ENCODE measurements around the gene ARID1A. TPM values are rescaled to one million over a fixed set of nuclear protein-coding genes. Genes with fewer than 3 reads are reported as not detected.
A peak's percentile ranks its signal among the peaks of the same experiment; 100 is the strongest.

The ARID1A gene
- polyA plus RNA-seq, 3 donors, result 6.6 to 84.4 (median 9.5) TPM

DNA sequence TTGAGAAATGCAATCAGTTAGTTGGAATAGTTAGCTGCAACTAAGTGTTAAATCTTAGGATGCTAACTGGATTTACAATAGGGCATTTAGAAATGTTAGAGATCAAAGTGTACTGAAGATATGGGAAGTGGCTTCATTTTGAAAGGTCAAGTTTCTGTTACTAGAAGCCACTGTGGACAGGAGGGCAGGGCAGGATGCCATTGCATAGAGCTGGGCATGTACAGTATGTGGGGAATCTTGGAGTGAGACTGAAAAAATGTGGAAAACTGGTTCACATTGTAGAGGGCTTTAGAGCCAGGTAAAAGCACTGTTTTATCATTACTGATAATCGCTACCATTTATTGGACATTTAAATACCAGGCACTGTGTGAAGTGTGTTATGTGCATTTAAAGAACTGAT, 31.0 kb downstream of the ARID1A start:
- Histone ChIP-seq H3K9ac (ENCODE audit: insufficient read depth, low read length, poor library complexity, severe bottlenecking) (no peak overlapping the region), H3K27me3 (ENCODE audit: control insufficient read depth in 2 of 2, insufficient read depth in 2 of 2, low read length in 2 of 2) (no peaks in the 10 kb centered on the region), H4K20me1 (ENCODE audit: insufficient read depth, low read length) (peaks cover 100% of the 10 kb centered on the region), H3K4me2 (replicated peaks; ENCODE audit: extremely low read depth, low read length, poor library complexity, severe bottlenecking) (no peak overlapping the region), H2AFZ (ENCODE audit: insufficient read depth, low read depth, low read length, poor library complexity, severe bottlenecking) (no peak overlapping the region), H3K4me3 (replicated peaks in 1 of 3; ENCODE audit: low read depth in 2 of 3, low read length in 3 of 3) (no peak overlapping the region), H3K9me3 (replicated peaks in 1 of 2; ENCODE audit: control insufficient read depth in 1 of 2, insufficient read depth in 1 of 2, low read length in 2 of 2) (no peaks in the 10 kb centered on the region), H3K36me3 (replicated peaks in 1 of 2; ENCODE audit: control insufficient read depth in 1 of 2, insufficient read depth in 2 of 2, low read length in 2 of 2) (peaks cover 26 to 37% of the 10 kb centered on the region in 2 donors), H3K4me1 (ENCODE audit: control insufficient read depth in 1 of 2, insufficient read depth in 2 of 2, low read length in 2 of 2) (peaks cover 30 to 31% of the 10 kb centered on the region in 2 donors), H3K79me2 (ENCODE audit: insufficient read depth, low read length) (peaks cover 100% of the 10 kb centered on the region), H3K27ac (ENCODE audit: low read depth in 1 of 2, low read length in 2 of 2) (peak overlapping the region in 1 of 2 donors; percentile 43)
- no CpG with 5 or more reads among the region's 1 CpG for WGBS (ENCODE audit: insufficient coverage)
- Mint-ChIP-seq H3K27me3 (ENCODE audit: low read depth in 3 of 3) (no peaks in the 10 kb centered on the region), H3K27ac (peak overlapping the region in 4 of 7 donors; percentile 5 to 70 (median 56)), H3K36me3 (peaks cover 25 to 28% of the 10 kb centered on the region in 2 donors), H3K4me3 (no peak overlapping the region), H3K4me1 (peaks cover 53% of the 10 kb centered on the region), H3K9me3 (no peaks in the 10 kb centered on the region)
- TF ChIP-seq, protein P1, sequence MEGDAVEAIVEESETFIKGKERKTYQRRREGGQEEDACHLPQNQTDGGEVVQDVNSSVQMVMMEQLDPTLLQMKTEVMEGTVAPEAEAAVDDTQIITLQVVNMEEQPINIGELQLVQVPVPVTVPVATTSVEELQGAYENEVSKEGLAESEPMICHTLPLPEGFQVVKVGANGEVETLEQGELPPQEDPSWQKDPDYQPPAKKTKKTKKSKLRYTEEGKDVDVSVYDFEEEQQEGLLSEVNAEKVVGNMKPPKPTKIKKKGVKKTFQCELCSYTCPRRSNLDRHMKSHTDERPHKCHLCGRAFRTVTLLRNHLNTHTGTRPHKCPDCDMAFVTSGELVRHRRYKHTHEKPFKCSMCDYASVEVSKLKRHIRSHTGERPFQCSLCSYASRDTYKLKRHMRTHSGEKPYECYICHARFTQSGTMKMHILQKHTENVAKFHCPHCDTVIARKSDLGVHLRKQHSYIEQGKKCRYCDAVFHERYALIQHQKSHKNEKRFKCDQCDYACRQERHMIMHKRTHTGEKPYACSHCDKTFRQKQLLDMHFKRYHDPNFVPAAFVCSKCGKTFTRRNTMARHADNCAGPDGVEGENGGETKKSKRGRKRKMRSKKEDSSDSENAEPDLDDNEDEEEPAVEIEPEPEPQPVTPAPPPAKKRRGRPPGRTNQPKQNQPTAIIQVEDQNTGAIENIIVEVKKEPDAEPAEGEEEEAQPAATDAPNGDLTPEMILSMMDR (IDR thresholded peaks at IDR 0.05), result no peak
- no peak for DNase-seq
- intact Hi-C loops (cut with micrococcal nuclease), result no loop called here

DNA sequence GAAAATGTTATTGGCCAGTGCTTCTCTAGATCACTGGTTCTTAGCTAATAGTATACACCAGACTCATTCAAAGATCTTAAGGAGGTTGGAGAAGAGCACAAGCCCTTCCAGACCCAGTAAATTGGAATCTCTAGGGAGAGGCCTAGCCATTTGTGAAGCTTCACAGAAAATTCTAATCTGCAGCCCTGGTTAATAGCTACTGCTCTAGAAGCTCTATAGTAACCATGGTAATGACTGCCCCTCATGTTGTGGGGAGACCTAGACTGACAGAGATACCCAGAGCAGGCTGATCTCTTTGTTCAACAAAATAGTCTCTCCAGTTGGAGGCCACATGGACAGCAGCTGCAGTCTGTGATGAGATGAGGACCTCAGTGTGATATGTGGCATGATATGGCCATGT, 31.7 kb downstream of the ARID1A start:
- H3K4me1 Mint-ChIP-seq, result peaks cover 51% of the 10 kb centered on the region
- Histone ChIP-seq H3K9ac (ENCODE audit: insufficient read depth, low read length, poor library complexity, severe bottlenecking) (no peak overlapping the region), H2AFZ (ENCODE audit: insufficient read depth, low read depth, low read length, poor library complexity, severe bottlenecking) (no peak overlapping the region), H3K4me2 (replicated peaks; ENCODE audit: extremely low read depth, low read length, poor library complexity, severe bottlenecking) (no peak overlapping the region), H3K27me3 (ENCODE audit: control insufficient read depth in 2 of 2, insufficient read depth in 2 of 2, low read length in 2 of 2) (no peaks in the 10 kb centered on the region), H4K20me1 (ENCODE audit: insufficient read depth, low read length) (peaks cover 100% of the 10 kb centered on the region), H3K4me3 (replicated peaks in 1 of 3; ENCODE audit: low read depth in 2 of 3, low read length in 3 of 3) (no peak overlapping the region), H3K9me3 (replicated peaks in 1 of 2; ENCODE audit: control insufficient read depth in 1 of 2, insufficient read depth in 1 of 2, low read length in 2 of 2) (no peaks in the 10 kb centered on the region), H3K27ac (ENCODE audit: low read depth in 1 of 2, low read length in 2 of 2) (peak overlapping the region in 1 of 2 donors; percentile 52), H3K4me1 (ENCODE audit: control insufficient read depth in 1 of 2, insufficient read depth in 2 of 2, low read length in 2 of 2) (peaks cover 23 to 26% of the 10 kb centered on the region in 2 donors), H3K79me2 (ENCODE audit: insufficient read depth, low read length) (peaks cover 100% of the 10 kb centered on the region), H3K36me3 (replicated peaks in 1 of 2; ENCODE audit: control insufficient read depth in 1 of 2, insufficient read depth in 2 of 2, low read length in 2 of 2) (peaks cover 33 to 44% of the 10 kb centered on the region in 2 donors)
- no peak overlapping the region for H3K4me3 Mint-ChIP-seq
- peaks cover 31 to 35% of the 10 kb centered on the region in 2 donors for H3K36me3 Mint-ChIP-seq
- peak overlapping the region in 1 of 7 donors; percentile 76 for H3K27ac Mint-ChIP-seq
- H3K9me3 Mint-ChIP-seq, result no peaks in the 10 kb centered on the region
- intact Hi-C loops (cut with micrococcal nuclease), result no loop called here
- no peak for DNase-seq
- H3K27me3 Mint-ChIP-seq (ENCODE audit: low read depth in 3 of 3), result no peaks in the 10 kb centered on the region
- TF ChIP-seq, protein P1 (IDR thresholded peaks at IDR 0.05), result no peak
